GM12801 (cell line): Measurements from ENCODE around the gene FAIM.

Experiments used
- CTCF ChIP-seq: IDR thresholded peaks from one replicate; pipeline ENCODE4 v1.5.1; 2011; ENCODE audit warnings: control low read depth; ENCODE audit not compliant: insufficient read length; ENCODE audit errors: extremely low read depth

Gene FAIM

GRCh38 chr3:138649134-138649533, 40.6 kb downstream of the FAIM start:
- TF ChIP-seq CTCF: no peak

GRCh38 chr3:138653567-138653966, 45.0 kb downstream of the FAIM start:
- TF ChIP-seq CTCF: no peak

- no peak for TF ChIP-seq CTCF
Measured at GRCh38 chr3:138657508-138657907, 48.9 kb downstream of the FAIM start.

- TF ChIP-seq CTCF: no peak
Measured at GRCh38 chr3:138668107-138668506, 59.5 kb downstream of the FAIM start.

- no peak for TF ChIP-seq CTCF
Measured at GRCh38 chr3:138670407-138670806, 61.8 kb downstream of the FAIM start.

GRCh38 chr3:138673641-138674530, 65.3 kb downstream of the FAIM start:
- no peak for TF ChIP-seq CTCF

- no peak for TF ChIP-seq CTCF
Measured at GRCh38 chr3:138675393-138675792, 66.8 kb downstream of the FAIM start.
